Bronchial epithelial cell (primary cell): Measurements from ENCODE around the gene IGFLR1. TPM values are rescaled to one million over a fixed set of nuclear protein-coding genes. Genes with fewer than 3 reads are reported as not detected.

ENCODE experiments used
- DNase-seq: peaks from one replicate; pipeline ENCODE4 v3.0.0-alpha.2; 2010; ENCODE audit warnings: low read depth
- FAIRE-seq: peaks from 2 replicates; lab custom pipeline; 2011; peaks lifted over from hg19 to GRCh38; lab: Jason Lieb, UNC
- H3K27me3 ChIP-seq: 2 replicates; pipeline ENCODE4 v1.5.1; 2011; ENCODE audit warnings: low read length; ENCODE audit not compliant: control insufficient read depth, insufficient read depth
- H3K36me3 ChIP-seq: 2 replicates; pipeline ENCODE4 v1.5.1; 2011; ENCODE audit warnings: low read length; ENCODE audit not compliant: control insufficient read depth, insufficient read depth
- H3K4me3 ChIP-seq: 2 replicates; pipeline ENCODE4 v1.5.1; 2011; ENCODE audit warnings: mild to moderate bottlenecking, low read depth, low read length, control low read depth
- total RNA-seq: library from RNA; depleted of rRNA; stranded (reverse); fragments of >200 nt; gene quantifications from 2 replicates; pipeline ENCODE4 v1.2.1, GENCODE V29; 2014
- TF ChIP-seq, protein P1 (sequence below): IDR thresholded peaks from 2 replicates; pipeline ENCODE4 v1.5.1; 2011; ENCODE audit warnings: mild to moderate bottlenecking, moderate library complexity, low read length, control low read depth, inconsistent platforms; ENCODE audit not compliant: insufficient read depth, severe bottlenecking

Gene IGFLR1
- total RNA-seq, 1 donor from 2014 or later = 0.26 TPM

DNA sequence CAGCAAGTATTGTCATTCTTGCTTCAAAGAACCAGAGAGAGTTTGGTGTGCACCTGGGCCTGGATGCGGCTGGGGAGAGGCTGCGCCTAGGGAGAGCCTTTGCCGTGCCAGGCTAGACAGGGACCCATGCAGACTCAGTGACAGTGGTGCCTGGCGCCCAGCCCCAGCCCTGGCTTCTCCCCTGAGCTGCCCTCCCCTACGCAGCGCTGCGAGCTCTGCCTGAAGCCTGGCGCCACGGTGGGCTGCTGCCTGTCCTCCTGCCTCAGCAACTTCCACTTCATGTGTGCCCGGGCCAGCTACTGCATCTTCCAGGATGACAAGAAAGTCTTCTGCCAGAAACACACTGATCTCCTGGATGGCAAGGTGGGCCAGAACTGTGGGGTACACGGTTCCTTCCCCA lies 12.5 kb downstream of the IGFLR1 start:
- no peak for DNase-seq
- peaks cover 62% of the 10 kb centered on the region for H3K36me3 ChIP-seq
- H3K4me3 ChIP-seq = no peak overlapping the region
- TF ChIP-seq, protein P1, sequence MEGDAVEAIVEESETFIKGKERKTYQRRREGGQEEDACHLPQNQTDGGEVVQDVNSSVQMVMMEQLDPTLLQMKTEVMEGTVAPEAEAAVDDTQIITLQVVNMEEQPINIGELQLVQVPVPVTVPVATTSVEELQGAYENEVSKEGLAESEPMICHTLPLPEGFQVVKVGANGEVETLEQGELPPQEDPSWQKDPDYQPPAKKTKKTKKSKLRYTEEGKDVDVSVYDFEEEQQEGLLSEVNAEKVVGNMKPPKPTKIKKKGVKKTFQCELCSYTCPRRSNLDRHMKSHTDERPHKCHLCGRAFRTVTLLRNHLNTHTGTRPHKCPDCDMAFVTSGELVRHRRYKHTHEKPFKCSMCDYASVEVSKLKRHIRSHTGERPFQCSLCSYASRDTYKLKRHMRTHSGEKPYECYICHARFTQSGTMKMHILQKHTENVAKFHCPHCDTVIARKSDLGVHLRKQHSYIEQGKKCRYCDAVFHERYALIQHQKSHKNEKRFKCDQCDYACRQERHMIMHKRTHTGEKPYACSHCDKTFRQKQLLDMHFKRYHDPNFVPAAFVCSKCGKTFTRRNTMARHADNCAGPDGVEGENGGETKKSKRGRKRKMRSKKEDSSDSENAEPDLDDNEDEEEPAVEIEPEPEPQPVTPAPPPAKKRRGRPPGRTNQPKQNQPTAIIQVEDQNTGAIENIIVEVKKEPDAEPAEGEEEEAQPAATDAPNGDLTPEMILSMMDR = no peak
- FAIRE-seq = no peak
- no peaks in the 10 kb centered on the region for H3K27me3 ChIP-seq

GRCh38 chr19:35729021-35729420 lies 13.2 kb downstream of the IGFLR1 start:
- FAIRE-seq = no peak
- no peak overlapping the region for H3K4me3 ChIP-seq
- H3K36me3 ChIP-seq = peaks cover 66% of the 10 kb centered on the region
- H3K27me3 ChIP-seq = no peaks in the 10 kb centered on the region
- DNase-seq = no peak
- TF ChIP-seq, protein P1 = no peak

DNA sequence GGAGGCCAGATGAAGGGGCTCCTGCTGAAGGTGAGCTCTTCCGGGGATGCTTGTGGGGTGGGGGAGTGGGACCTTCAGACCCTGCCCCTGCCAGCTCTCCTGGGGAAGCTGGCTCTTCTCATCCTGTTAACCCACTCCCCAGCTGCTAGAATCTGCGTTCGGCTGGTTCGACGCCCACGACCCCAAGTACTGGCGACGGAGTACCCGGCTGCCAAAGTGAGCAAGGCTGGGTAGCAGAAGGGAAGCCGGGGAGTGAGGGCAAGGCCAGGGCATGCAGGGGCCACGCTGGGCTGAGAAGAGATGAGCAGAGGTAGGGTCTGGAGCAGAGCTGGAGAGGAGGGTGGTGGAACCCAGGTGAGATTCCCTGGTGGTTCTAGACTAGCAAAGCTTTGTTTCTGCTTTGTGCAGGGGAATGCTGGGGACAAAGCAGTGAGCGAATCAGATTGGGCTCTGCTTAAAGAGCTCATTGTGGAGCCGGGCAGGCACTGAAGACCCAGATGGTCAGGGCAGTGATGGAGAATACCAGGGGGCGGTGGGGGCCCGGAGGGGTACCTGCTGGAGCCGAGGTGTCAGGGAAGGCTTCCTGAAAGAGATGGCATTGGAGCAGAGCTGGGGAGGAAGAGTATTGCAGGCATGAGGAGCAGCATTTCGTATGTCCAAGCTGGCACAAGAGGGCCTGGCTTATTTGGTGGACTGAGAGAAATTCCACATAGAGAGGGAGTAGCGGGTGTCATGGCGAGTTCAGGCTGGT lies 14.1 kb downstream of the IGFLR1 start:
- FAIRE-seq (no peak), DNase-seq (no peak)
- TF ChIP-seq, protein P1 = no peak
- no peaks in the 10 kb centered on the region for H3K27me3 ChIP-seq
- H3K4me3 ChIP-seq = no peak overlapping the region
- H3K36me3 ChIP-seq = peaks cover 67% of the 10 kb centered on the region

GRCh38 chr19:35727053-35727955 lies 14.9 kb downstream of the IGFLR1 start:
- FAIRE-seq (no peak), DNase-seq (no peak)
- no peaks in the 10 kb centered on the region for H3K27me3 ChIP-seq
- TF ChIP-seq, protein P1 = no peak
- peaks cover 70% of the 10 kb centered on the region for H3K36me3 ChIP-seq
- no peak overlapping the region for H3K4me3 ChIP-seq

- Histone ChIP-seq H3K27me3 (no peaks in the 10 kb centered on the region), H3K4me3 (no peak overlapping the region), H3K36me3 (peaks cover 67% of the 10 kb centered on the region)
- FAIRE-seq = no peak
- TF ChIP-seq, protein P1 = no peak
- no peak for DNase-seq
Measured at GRCh38 chr19:35725216-35725861, 16.9 kb downstream of the IGFLR1 start.
